Lower lobe of right lung (tissue), 2 donors: ENCODE data around the gene TNFSF8. TPM values are rescaled to one million over a fixed set of nuclear protein-coding genes. Genes with fewer than 3 reads are reported as not detected.
A peak's percentile ranks its signal among the peaks of the same experiment; 100 is the strongest.

Experiments used
- ATAC-seq, 2 donors: fragments of 200-7000 bp; cut with Tn5 transposase; one replicate each; pipeline ENCODE4 v1.9.1; 2020 to 2022; ENCODE audit warnings: mild to moderate bottlenecking in 2 of 2, moderate library complexity in 2 of 2
- DNase-seq: peaks from one replicate; pipeline ENCODE4 v3.0.0-alpha.2; 2020
- H3K27ac ChIP-seq: fragments of 200-600 bp; one replicate; pipeline ENCODE4 v1.8.0; 2022
- H3K27me3 ChIP-seq: fragments of 200-600 bp; one replicate; pipeline ENCODE4 v1.8.0; 2022; ENCODE audit warnings: low read depth
- H3K36me3 ChIP-seq: fragments of 200-600 bp; one replicate; pipeline ENCODE4 v1.8.0; 2022; ENCODE audit warnings: mild to moderate bottlenecking
- H3K4me1 ChIP-seq: fragments of 200-600 bp; one replicate; pipeline ENCODE4 v1.8.0; 2022
- H3K4me3 ChIP-seq: fragments of 200-600 bp; one replicate; pipeline ENCODE4 v1.8.0; 2022; ENCODE audit warnings: mild to moderate bottlenecking
- H3K9me3 ChIP-seq: fragments of 200-600 bp; one replicate; pipeline ENCODE4 v1.8.0; 2022
- CTCF ChIP-seq: fragments of 200-600 bp; IDR thresholded peaks from one replicate; pipeline ENCODE4 v1.8.0; 2022; ENCODE audit warnings: antibody characterized with exemption, mild to moderate bottlenecking
- intact Hi-C: fragments of 100-400 bp; cut with DNase I; formaldehyde crosslinking; loops from one replicate; pipeline ENCODE4 v1.11.0; 2022
- total RNA-seq: library from RNA; stranded (reverse); fragmentation: NEBNext Ultra II Directional; extraction: Animal tissue kit (Norgen Biotek cat#: 25700); gene quantifications from one replicate; pipeline ENCODE4 v1.2.1, GENCODE V29; 2021
- donor health status: DM: no; HTN: yes; CAD: no; lungs with severe emphysema.

Gene TNFSF8
- total RNA-seq, 1 donor from 2014 or later: 3.5 TPM

DNA sequence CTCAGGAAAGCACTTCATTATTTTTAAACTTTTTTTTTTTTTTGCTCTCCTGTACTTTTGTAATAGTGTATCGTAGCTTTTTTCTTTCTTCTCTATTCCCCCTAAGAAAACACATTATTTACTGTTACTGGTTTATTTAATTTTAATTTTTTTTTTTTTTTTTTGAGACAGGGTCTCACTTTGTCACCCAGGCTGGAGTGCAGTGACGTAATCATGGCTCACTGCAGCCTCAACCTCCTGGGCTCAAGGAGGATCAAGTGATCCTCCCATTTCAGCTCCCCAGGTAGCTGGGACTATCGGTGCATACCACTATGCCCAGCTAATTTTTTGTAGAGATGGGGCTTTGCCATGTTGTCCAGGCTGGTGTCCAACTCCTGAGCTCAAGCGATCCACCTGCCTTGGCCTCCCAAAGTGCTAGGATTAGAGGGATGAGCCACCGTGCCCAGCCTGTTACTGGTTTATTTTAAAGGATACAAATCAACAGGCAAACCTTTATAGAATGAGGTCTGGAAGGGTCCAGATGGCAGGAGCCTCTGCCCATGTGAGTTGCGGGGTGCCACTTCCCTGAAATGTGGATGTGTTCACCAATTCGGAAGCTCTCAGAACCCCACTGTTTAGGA is 75.5 kb downstream of the TNFSF8 start:
- ATAC-seq: no peak
- intact Hi-C loops: no loop called here
- TF ChIP-seq CTCF: no peak
- Histone ChIP-seq H3K4me3 (no peak overlapping the region), H3K27me3 (no peaks in the 10 kb centered on the region), H3K36me3 (no peaks in the 10 kb centered on the region), H3K4me1 (peaks cover 17% of the 10 kb centered on the region), H3K27ac (no peak overlapping the region), H3K9me3 (no peaks in the 10 kb centered on the region)
- no peak for DNase-seq

- Histone ChIP-seq H3K27ac (no peak overlapping the region), H3K36me3 (no peaks in the 10 kb centered on the region), H3K9me3 (no peaks in the 10 kb centered on the region), H3K4me1 (peaks cover 17% of the 10 kb centered on the region), H3K4me3 (no peak overlapping the region), H3K27me3 (no peaks in the 10 kb centered on the region)
- peak in 1 of 2 donors; percentile 30 for ATAC-seq
- intact Hi-C loops: no loop called here
- DNase-seq: no peak
- no peak for TF ChIP-seq CTCF
Observed at GRCh38 chr9:114853071-114853855, 77.1 kb downstream of the TNFSF8 start.

DNA sequence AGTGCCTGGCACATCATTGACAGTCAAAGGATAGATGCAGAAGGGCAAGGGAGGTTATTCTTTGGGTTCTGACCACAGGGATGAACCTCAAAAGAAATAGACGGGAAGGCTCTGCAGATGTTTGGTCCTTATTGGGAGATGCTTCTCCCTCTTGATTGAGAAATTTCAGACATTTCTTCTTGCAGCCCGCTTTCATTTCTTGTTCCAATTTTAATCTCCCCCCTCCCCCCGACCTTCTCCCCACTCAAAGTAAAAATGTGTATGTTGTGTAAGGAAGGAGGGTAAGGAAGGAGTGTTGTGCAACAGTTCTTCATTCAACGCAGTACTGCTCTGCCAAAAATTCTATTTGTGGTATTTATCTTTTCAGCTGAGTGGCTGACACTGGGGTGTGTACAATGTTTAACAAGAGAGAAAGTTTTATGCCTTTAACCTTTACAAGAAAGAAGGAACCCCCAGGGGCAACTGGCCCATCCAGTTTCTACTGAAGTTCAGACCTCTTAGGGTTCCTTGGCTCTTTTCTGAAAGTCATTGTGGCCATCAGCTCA is 78.3 kb downstream of the TNFSF8 start:
- H3K4me3 ChIP-seq: no peak overlapping the region
- H3K4me1 ChIP-seq: peaks cover 17% of the 10 kb centered on the region
- TF ChIP-seq CTCF: no peak
- no peaks in the 10 kb centered on the region for H3K9me3 ChIP-seq
- DNase-seq (peak; percentile 51), ATAC-seq (peak; percentile 87 to 88)
- peak overlapping the region; percentile 32 for H3K27ac ChIP-seq
- H3K36me3 ChIP-seq: no peaks in the 10 kb centered on the region
- intact Hi-C loops: no loop called here
- no peaks in the 10 kb centered on the region for H3K27me3 ChIP-seq

DNA sequence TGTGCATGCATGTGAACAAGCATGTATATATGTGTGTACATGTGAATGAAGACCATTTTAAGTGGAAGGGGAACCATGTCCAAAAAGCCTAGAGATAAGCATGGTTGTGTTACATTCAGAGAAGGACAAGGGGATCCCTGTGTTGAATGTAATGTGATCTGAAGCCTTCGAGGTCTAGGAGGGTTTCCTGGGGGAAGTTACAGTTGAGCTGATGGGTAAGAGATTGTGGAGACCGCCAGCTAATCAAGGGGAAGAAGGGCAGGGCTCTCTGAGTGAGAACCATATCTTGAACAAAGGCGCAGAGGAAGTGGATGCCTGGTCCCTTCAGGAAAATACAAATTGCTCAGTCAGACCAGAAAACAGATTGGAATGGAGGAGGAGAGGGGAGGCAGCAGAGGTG is 79.1 kb downstream of the TNFSF8 start:
- Histone ChIP-seq H3K9me3 (no peaks in the 10 kb centered on the region), H3K27ac (peak overlapping the region; percentile 19), H3K4me3 (no peak overlapping the region), H3K27me3 (no peaks in the 10 kb centered on the region), H3K36me3 (no peaks in the 10 kb centered on the region), H3K4me1 (peaks cover 17% of the 10 kb centered on the region)
- intact Hi-C loops: no loop called here
- no peak for DNase-seq
- ATAC-seq: no peak
- TF ChIP-seq CTCF: no peak

Other genes starting within 250 kb of the TNFSF8 start
- gene TEX48, start 248.4 kb downstream of the TNFSF8 start, total RNA-seq: not detected
- 5.2 TPM for gene TNFSF15, start 124.6 kb downstream of the TNFSF8 start, total RNA-seq
- 18.5 TPM for gene TNC, start 187.6 kb upstream of the TNFSF8 start, total RNA-seq